ENCODE results near the gene PPIL4. TPM values are rescaled to one million over a fixed set of nuclear protein-coding genes. Genes with fewer than 3 reads are reported as not detected.

The PPIL4 gene
- total and polyA plus RNA-seq, 2 donors (not counting 1 experiment from before 2014, with no cell fraction given) = 3.1 to 34.3 TPM

DNA sequence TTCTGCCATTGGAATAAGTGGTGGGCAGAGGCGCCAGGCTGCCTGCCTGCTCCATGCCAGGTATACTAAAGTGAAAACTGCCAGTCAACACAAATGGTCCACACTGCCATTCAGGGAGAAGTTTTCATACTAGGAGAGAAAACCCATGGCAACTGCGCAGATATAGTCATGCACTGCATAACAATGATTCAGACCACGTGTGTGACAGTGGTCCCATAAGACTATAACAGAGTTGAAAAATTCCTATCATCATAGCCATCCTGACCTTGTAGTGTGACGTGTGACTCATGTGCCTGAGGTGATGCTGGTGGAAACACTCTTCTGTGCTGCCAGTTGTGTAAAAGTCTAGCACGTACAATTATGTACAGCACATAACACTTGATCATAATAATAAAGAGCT, 86.1 kb downstream of the PPIL4 start:
- Histone ChIP-seq H3K27me3 (replicated peaks in 1 of 4; ENCODE audit: control extremely low read depth in 1 of 4, control insufficient read depth in 3 of 4, insufficient read depth in 4 of 4, low read length in 3 of 4) (no peaks in the 10 kb centered on the region), H3K4me2 (replicated peaks; ENCODE audit: low read depth, low read length, poor library complexity, severe bottlenecking) (no peak overlapping the region), H4K20me1 (ENCODE audit: control insufficient read depth, insufficient read depth, low read length, poor library complexity, severe bottlenecking) (peaks cover 51% of the 10 kb centered on the region), H3K79me2 (ENCODE audit: control insufficient read depth, insufficient read depth, low read length) (peaks cover 81% of the 10 kb centered on the region), H2AFZ (ENCODE audit: insufficient read depth, low read depth, low read length, poor library complexity, severe bottlenecking) (no peak overlapping the region), H3K9me3 (ENCODE audit: control extremely low read depth in 1 of 3, control insufficient read depth in 2 of 3, insufficient read depth in 1 of 3, low read length in 2 of 3) (peaks cover 0 to 4% (median 0%) of the 10 kb centered on the region in 3 donors), H3K4me1 (ENCODE audit: control insufficient read depth in 2 of 2, insufficient read depth in 2 of 2, low read length in 2 of 2) (peaks cover 15 to 19% of the 10 kb centered on the region in 2 donors), H3K27ac (ENCODE audit: low read length in 2 of 2) (no peak overlapping the region), H3K4me3 (ENCODE audit: control extremely low read depth in 1 of 5, extremely low read depth in 1 of 5, insufficient read depth in 1 of 5, low read depth in 2 of 5, low read length in 4 of 5) (no peak overlapping the region), H3K36me3 (replicated peaks in 1 of 2; ENCODE audit: control extremely low read depth in 1 of 2, control insufficient read depth in 1 of 2, extremely low read depth in 1 of 2, insufficient read depth in 2 of 2, low read length in 1 of 2) (peaks cover 9 to 92% of the 10 kb centered on the region in 2 experiments), H3K9ac (ENCODE audit: low read length) (no peak overlapping the region)
- TF ChIP-seq, protein P1, sequence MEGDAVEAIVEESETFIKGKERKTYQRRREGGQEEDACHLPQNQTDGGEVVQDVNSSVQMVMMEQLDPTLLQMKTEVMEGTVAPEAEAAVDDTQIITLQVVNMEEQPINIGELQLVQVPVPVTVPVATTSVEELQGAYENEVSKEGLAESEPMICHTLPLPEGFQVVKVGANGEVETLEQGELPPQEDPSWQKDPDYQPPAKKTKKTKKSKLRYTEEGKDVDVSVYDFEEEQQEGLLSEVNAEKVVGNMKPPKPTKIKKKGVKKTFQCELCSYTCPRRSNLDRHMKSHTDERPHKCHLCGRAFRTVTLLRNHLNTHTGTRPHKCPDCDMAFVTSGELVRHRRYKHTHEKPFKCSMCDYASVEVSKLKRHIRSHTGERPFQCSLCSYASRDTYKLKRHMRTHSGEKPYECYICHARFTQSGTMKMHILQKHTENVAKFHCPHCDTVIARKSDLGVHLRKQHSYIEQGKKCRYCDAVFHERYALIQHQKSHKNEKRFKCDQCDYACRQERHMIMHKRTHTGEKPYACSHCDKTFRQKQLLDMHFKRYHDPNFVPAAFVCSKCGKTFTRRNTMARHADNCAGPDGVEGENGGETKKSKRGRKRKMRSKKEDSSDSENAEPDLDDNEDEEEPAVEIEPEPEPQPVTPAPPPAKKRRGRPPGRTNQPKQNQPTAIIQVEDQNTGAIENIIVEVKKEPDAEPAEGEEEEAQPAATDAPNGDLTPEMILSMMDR (IDR thresholded peaks at IDR 0.05) = no peak
- no peak for TF ChIP-seq EZH2 (IDR thresholded peaks at IDR 0.05; ENCODE audit: borderline replicate concordance, insufficient read depth, low read depth, low read length, poor library complexity, severe bottlenecking)
- intact Hi-C loops (cut with micrococcal nuclease) = no loop called here
- Mint-ChIP-seq H3K27ac (no peak overlapping the region), H3K9me3 (ENCODE audit: insufficient read depth) (no peaks in the 10 kb centered on the region), H3K27me3 (no peaks in the 10 kb centered on the region), H3K4me3 (no peak overlapping the region), H3K4me1 (peaks cover 38% of the 10 kb centered on the region)
- ATAC-seq (ENCODE audit: low read depth) (no peak), DNase-seq (no peak)
- ChIA-PET POLR2A (interaction anchor here (1.1 kb wide), 1 partner anchor 20 kb away, joined by 4 read pairs; no protein-coding TSS in a partner anchor), CTCF (interaction anchor here (0.7 to 9.2 kb wide), 4 partner anchors 13 to 57 kb away, joined by 3 to 65 read pairs (median 4); partner anchors contain the start of gene ZC3H12D)
- WGBS (ENCODE audit: insufficient coverage) = 100% methylated on average over 2 of the region's 5 CpGs

DNA sequence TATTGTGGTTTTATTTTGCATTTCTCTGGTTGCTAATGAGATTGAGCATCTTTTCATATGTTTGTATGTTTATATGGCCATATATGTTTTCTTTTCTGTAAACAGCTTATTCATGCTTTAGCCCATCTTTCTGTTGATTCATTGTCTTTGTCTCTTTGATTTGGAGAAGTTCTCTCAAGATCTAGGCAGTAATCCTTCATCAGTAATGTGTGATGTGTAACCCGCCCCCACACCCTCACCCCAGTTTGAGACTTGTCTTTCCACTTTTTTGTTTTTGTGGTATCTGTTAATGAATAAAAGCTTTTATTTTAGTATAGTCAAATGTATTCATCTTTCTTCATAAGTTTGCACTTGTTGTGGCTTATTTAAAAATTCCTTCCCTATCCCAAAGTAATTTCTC, 87.0 kb downstream of the PPIL4 start:
- H3K79me2 ChIP-seq (ENCODE audit: control insufficient read depth, insufficient read depth, low read length) = peaks cover 71% of the 10 kb centered on the region
- no peak overlapping the region for H3K9ac ChIP-seq (ENCODE audit: low read length)
- intact Hi-C loops (cut with micrococcal nuclease) = no loop called here
- DNase-seq (no peak), ATAC-seq (ENCODE audit: low read depth) (no peak)
- H3K4me2 ChIP-seq (replicated peaks; ENCODE audit: low read depth, low read length, poor library complexity, severe bottlenecking) = no peak overlapping the region
- Mint-ChIP-seq H3K4me1 (peaks cover 28% of the 10 kb centered on the region), H3K27ac (no peak overlapping the region), H3K27me3 (no peaks in the 10 kb centered on the region), H3K9me3 (ENCODE audit: insufficient read depth) (no peaks in the 10 kb centered on the region), H3K4me3 (no peak overlapping the region)
- CTCF ChIA-PET = interaction anchor here (1.0 to 9.2 kb wide), 3 partner anchors 12 to 57 kb away, joined by 3 to 65 read pairs (median 3); partner anchors contain the start of gene ZC3H12D
- POLR2A ChIA-PET = interaction anchor here (0.9 kb wide), 1 partner anchor 12 kb away, joined by 3 read pairs; no protein-coding TSS in a partner anchor
- peaks cover 9 to 92% of the 10 kb centered on the region in 2 experiments for H3K36me3 ChIP-seq (replicated peaks in 1 of 2; ENCODE audit: control extremely low read depth in 1 of 2, control insufficient read depth in 1 of 2, extremely low read depth in 1 of 2, insufficient read depth in 2 of 2, low read length in 1 of 2)
- peaks cover 0 to 4% (median 0%) of the 10 kb centered on the region in 3 donors for H3K9me3 ChIP-seq (ENCODE audit: control extremely low read depth in 1 of 3, control insufficient read depth in 2 of 3, insufficient read depth in 1 of 3, low read length in 2 of 3)
- TF ChIP-seq, protein P1 (IDR thresholded peaks at IDR 0.05) = no peak
- TF ChIP-seq EZH2 (IDR thresholded peaks at IDR 0.05; ENCODE audit: borderline replicate concordance, insufficient read depth, low read depth, low read length, poor library complexity, severe bottlenecking) = no peak
- H3K27ac ChIP-seq (ENCODE audit: low read length in 2 of 2) = peak overlapping the region in 1 of 2 donors; percentile 27
- no peak overlapping the region for H3K4me3 ChIP-seq (ENCODE audit: control extremely low read depth in 1 of 5, extremely low read depth in 1 of 5, insufficient read depth in 1 of 5, low read depth in 2 of 5, low read length in 4 of 5)
- WGBS (ENCODE audit: insufficient coverage) = no CpG with 5 or more reads among the region's 1 CpG
- no peak overlapping the region for H2AFZ ChIP-seq (ENCODE audit: insufficient read depth, low read depth, low read length, poor library complexity, severe bottlenecking)
- no peaks in the 10 kb centered on the region for H3K27me3 ChIP-seq (replicated peaks in 1 of 4; ENCODE audit: control extremely low read depth in 1 of 4, control insufficient read depth in 3 of 4, insufficient read depth in 4 of 4, low read length in 3 of 4)
- peaks cover 47% of the 10 kb centered on the region for H4K20me1 ChIP-seq (ENCODE audit: control insufficient read depth, insufficient read depth, low read length, poor library complexity, severe bottlenecking)
- peaks cover 6 to 9% of the 10 kb centered on the region in 2 donors for H3K4me1 ChIP-seq (ENCODE audit: control insufficient read depth in 2 of 2, insufficient read depth in 2 of 2, low read length in 2 of 2)

All from B cell (primary cell).